ENCODE results near the gene PLEKHG2. TPM values are rescaled to one million over a fixed set of nuclear protein-coding genes. Genes with fewer than 3 reads are reported as not detected.
A peak's percentile ranks its signal among the peaks of the same experiment; 100 is the strongest.

PLEKHG2 gene
- polyA plus RNA-seq, 3 donors: 53.2 to 68.0 (median 59.0) TPM

DNA sequence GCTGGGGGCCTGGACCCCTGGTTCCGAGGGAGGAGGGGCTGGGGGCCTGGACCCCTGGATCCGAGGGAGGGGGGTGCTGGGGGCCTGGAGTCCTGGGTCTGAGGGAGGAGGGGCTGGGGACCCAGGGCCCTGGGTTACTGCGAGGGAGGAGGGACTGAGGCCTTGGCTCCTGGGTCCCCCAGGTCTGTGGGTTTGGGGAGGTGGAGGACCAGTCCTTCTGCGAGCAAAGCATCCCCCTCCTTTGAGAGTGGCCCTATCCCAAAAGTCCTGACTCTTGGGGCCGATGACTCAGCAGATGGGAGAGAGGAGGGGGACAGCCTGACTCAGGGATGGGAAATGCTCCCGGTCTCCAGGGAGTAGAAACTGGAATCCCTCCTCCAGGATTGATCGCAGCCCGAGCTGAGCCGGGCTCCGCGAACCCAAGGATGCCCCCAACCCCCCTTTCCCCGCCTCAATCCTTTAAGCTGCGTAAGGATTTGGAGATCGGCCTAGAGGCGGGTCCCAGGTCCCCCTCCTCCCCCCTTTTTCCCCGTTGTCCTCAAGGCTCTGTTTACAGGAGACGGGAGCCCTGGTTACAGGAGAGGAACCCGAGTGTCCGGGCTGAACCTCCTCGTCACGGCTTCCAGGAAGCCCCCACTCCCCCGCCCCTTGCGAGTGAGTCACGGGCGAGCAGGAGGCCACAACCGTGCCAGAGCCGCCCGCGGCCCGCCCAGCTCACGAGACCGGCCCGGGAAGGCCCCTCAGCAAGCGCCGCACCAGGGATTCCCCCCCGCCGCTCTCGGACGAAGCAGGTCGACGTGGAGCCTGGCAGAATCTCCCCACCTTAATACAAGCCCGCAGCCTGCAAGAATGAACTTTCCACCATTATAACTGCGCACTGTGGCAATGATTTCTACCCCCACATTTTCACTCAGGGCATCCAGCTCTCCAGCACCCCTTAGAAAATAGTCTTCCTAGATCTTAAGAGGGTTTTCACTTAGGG lies 8.8 kb upstream of the PLEKHG2 start:
- DNase-seq (ENCODE audit: low read depth in 3 of 3, low spot score in 2 of 3): peak in 2 of 3 donors; percentile 82 to 83

DNA sequence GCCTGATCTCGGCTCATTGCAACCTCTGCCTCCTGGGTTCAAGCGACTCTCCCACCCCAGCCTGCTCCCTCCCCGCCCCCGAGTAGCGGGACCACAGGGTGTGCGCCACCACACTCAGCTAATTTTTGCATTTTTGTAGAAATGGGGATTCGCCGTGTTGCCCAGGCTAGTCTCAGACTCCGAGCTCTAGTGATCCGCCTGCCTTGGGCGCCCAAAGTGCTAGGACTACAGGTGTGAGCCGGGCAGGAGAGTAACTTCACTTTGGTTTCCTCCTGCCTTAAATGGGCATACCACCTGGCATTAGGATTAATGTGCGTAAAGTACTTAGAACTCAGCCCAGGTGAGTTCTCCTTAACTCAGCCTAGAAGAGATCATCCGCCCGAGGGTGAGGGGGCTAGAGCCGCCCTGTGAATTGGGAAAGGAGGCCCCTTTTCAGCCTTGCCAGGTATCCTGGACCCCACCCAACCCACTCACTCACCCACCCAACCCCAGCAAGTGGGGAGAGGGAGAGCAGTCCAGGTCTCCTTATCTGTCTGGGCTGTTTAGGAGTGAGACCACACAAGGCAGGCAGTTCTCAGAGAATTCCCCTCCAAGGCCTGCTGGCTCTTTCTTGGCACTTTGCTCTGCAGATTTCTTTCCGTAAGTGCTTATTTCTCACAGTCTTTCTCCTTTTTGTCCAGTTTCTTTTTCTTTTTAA lies 7.1 kb upstream of the PLEKHG2 start:
- no peak for DNase-seq (ENCODE audit: low read depth in 3 of 3, low spot score in 2 of 3)

DNA sequence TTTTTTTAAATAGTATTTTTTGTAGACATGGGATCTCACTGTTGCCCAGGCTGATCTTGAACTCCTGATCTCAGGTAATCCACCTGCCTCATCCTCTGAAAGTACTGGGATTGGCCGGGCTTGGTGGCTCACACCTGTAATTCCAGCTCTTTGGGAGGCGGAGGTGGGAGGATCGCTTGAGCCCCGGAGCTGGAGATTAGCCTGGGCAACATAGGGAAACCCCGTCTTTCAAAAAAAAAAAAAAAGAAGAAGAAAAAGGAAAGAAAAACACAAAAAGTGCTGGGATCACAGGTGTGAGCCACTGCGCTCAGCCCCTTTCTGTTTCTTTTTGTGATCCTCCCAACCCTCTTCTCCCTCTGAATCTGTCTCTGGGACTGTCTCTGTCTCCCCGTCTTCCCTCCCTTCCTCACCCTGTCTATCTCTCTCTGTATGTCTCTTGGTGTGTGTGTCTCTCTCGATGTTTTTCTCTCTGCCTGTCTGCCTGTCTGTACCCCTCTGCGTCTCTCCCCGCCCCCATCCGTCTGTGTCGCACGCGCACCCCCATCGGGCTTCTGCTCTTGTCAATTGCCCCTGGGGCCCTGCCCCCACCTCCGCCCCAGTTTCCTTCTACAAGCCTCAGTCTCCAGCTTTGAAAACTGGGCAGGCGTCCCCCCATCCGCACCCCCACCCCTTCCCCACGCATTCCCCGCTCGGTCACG lies 6.4 kb upstream of the PLEKHG2 start:
- DNase-seq (ENCODE audit: low read depth in 3 of 3, low spot score in 2 of 3): no peak

DNA sequence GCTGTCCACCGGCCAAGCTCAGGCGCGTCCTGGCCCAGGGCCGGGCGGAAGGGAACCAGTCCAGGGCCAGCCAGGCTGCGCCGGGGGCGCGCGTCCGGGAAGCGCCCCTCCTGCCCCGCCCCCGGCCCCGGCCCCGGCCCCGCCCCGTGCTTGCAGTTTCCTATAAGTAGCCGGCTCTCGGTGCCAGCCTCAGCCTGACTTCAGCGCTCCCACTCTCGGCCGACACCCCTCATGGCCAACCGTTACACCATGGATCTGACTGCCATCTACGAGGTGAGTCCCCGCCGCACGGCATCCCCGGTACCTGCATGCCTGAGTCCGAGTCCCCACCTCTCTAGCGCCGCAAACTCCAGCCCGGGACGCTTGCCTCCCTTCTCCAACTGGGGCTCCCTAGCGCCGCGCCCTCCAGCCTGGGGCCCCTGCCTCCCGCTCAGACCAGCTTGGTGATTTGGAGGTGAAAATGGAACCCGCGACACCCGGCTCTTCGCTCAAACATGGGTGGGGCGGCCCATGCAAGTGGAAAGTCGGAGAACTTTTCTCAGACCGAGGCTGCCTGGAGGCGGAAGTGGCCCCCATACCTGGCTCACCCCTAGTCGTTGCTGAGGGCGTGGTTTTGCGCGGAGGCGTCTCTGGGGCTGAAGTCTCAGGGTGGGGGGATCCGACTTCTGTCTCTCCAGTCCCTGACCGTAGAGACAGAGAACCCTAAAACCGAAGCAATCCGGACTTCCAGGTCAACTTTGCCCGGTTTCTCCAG lies 5.6 kb upstream of the PLEKHG2 start, which contains the start of gene ZFP36:
Gene ZFP36 (plus strand): TSS at position 192 of the 754 bp plus-strand sequence. CDS start 58 bp downstream, at position 250.
- DNase-seq (ENCODE audit: low read depth in 3 of 3, low spot score in 2 of 3): no peak

DNA sequence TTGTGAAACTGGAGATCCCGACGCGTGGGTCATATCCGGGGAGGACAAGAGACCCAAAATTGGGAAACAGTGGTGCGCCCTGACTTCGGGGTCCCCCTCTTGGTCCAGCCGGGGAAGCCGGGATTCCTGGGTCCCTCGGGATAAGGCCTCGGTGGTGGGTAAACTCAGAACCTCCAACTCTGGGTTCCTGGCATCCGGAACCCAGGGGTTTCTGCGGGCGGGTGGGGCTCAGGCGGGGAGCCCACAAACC lies 5.1 kb upstream of the PLEKHG2 start:
- no peak for DNase-seq (ENCODE audit: low read depth in 3 of 3, low spot score in 2 of 3)

DNA sequence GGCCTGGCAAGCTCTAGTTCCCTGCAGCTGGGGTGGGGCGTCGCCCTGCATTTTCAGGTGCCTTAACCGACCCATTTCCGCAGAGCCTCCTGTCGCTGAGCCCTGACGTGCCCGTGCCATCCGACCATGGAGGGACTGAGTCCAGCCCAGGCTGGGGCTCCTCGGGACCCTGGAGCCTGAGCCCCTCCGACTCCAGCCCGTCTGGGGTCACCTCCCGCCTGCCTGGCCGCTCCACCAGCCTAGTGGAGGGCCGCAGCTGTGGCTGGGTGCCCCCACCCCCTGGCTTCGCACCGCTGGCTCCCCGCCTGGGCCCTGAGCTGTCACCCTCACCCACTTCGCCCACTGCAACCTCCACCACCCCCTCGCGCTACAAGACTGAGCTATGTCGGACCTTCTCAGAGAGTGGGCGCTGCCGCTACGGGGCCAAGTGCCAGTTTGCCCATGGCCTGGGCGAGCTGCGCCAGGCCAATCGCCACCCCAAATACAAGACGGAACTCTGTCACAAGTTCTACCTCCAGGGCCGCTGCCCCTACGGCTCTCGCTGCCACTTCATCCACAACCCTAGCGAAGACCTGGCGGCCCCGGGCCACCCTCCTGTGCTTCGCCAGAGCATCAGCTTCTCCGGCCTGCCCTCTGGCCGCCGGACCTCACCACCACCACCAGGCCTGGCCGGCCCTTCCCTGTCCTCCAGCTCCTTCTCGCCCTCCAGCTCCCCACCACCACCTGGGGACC lies 4.6 kb upstream of the PLEKHG2 start:
- no peak for DNase-seq (ENCODE audit: low read depth in 3 of 3, low spot score in 2 of 3)

DNA sequence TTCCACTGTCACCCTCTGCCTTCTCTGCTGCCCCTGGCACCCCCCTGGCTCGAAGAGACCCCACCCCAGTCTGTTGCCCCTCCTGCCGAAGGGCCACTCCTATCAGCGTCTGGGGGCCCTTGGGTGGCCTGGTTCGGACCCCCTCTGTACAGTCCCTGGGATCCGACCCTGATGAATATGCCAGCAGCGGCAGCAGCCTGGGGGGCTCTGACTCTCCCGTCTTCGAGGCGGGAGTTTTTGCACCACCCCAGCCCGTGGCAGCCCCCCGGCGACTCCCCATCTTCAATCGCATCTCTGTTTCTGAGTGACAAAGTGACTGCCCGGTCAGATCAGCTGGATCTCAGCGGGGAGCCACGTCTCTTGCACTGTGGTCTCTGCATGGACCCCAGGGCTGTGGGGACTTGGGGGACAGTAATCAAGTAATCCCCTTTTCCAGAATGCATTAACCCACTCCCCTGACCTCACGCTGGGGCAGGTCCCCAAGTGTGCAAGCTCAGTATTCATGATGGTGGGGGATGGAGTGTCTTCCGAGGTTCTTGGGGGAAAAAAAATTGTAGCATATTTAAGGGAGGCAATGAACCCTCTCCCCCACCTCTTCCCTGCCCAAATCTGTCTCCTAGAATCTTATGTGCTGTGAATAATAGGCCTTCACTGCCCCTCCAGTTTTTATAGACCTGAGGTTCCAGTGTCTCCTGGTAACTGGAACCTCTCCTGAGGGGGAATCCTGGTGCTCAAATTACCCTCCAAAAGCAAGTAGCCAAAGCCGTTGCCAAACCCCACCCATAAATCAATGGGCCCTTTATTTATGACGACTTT lies 3.9 kb upstream of the PLEKHG2 start:
- DNase-seq (ENCODE audit: low read depth in 3 of 3, low spot score in 2 of 3): no peak

DNA sequence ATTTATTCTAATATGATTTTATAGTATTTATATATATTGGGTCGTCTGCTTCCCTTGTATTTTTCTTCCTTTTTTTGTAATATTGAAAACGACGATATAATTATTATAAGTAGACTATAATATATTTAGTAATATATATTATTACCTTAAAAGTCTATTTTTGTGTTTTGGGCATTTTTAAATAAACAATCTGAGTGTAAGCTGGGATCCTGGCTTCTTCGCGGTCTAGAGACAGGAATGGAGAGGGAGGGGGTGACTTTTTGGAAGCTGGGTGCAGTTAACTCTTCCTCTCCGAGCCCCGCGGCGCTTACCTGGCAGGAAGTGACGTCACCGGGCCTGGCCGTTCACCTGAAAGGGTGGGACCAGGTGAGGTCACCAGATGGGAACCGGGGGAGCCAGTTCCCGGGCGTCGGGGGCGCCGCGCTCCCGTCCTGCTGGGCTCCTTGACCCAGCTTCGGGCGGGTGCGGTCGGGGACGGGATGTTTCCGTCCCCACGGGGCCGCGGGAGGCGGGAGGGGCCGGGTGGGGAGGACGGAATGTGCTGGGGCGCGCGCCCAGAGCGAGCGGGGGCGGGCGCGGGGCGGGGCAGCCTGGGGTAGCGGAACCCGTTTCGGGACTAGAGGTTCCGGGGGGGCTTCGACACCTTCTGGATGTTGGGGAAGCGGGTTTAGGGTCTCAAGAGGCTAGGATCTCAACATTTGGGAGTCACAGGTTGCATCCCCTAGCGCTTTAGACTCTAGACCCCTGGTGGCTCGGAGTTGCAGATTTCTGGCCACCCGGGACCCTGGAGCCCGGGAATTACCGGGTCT lies 3.1 kb upstream of the PLEKHG2 start:
- DNase-seq (ENCODE audit: low read depth in 3 of 3, low spot score in 2 of 3): no peak

DNA sequence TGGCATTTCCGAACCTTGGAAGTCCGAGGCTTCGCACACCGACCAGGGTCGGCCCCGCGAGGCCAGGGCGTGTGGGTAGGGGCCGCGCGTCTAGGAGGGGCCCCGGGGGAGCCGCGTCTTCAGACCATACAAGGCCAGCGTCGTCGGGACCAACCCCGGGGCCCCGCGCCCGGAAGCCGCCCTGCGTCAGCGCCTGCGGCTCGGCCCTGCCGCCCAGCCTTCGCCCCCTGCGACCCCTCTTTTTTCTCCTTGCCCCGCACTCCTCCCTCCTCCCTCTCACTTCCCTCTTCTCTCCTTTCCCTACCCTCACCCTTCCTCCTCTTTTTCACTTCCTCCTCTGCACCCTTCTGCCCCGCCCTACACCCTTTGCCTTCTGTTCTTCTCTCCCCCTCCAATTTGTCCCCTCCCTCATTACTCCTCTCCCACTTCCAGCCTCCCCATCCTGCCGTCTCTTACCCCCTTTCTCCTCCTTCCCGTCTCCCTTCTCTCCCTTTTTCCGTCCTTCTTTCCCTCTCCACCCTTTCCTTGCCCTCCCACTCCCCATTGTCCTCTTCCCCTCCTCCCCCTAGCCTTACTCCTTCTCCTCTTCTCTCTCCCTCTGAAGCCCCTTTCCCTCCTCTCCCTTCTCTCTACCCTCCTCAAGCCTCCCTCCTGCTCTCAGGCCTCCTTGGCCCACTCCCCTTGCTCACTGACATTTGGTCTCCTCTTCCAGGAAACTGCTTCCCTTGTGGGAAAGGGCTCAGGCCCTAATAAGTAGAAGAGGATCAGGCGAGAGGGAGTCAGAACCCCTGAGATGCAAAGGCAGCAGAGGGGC lies 2.2 kb upstream of the PLEKHG2 start:
- no peak for DNase-seq (ENCODE audit: low read depth in 3 of 3, low spot score in 2 of 3)

DNA sequence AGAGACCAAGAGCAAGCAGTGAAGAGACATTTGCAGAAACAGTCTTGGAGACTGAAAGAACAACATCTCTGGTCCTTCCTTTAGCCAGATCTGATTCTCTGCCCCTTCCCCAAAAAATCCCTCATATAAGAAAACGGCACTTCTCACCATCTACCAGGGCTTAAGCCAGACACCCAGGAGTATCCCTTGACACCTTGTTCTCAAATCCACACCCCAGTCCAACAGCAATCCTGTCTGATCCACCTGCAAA lies 1.7 kb upstream of the PLEKHG2 start:
- no peak for DNase-seq (ENCODE audit: low read depth in 3 of 3, low spot score in 2 of 3)

DNA sequence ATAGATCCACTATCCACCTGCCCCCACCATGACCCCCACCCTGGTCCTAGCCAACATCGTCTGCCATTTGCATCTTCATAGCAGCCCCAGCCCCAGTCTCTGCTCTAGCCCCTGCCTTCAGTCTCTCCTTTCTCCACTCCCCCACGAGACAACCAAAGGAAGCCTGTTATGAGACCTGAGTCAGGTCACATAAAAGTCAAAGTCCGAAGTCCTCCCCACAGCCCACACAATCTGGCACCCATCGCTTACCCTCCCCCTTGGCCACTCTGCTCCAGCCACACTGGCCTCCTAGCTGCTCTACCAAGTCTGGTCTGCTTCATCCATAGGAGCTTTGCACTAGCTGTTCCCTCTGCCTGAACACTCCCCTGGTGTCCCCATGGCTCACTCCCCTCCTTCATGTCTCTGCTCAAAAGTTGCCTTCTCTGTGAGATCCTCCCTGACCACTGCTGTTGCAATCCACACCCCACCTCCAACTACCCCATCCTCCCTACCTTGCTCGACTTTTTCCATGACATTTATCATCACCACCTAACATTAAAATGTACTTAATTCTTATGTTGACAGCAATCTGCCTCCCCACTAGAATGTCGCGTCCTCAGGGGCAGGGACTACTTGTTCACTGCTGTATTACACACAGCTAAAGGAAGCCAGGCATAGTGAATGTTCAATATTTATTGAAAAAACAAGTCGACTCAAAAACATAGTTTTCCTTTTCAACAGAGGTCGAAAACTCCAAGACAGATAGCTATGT lies 1.2 kb upstream of the PLEKHG2 start:
- no peak for DNase-seq (ENCODE audit: low read depth in 3 of 3, low spot score in 2 of 3)

DNA sequence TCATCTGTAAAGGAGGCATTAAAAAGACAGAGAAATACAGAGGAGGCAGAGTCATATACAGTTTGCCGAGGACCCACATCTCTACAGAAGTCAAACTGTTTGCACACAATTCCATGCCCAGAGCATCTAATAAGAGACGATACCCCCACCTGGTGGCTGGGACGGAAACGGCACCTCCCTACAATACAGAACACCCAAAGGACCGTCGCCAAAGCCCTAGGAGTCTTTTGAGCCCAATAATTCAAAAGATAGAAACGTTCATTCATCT lies 703 bp upstream of the PLEKHG2 start:
- peak in 2 of 3 donors; percentile 83 to 85 for DNase-seq (ENCODE audit: low read depth in 3 of 3, low spot score in 2 of 3)

DNA sequence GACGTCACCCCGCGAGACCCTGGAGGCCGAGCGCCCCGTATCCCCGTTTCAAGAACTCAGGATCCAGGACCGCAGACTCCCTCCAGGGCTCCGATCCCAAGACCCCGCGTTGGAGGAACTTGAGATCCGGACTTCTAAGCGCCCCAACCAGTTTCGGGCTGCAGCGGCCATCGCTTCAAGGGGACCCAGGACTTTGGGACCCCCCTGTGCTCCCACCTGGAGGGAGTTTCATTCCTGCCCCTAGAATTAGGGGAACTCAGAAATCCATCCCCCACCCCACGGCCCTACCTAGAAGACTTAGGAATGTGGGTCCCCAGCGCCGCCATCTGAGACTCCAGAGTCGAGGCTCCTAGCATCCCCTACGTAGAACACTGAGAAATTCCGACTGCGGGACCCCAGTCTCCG lies 400 bp downstream of the PLEKHG2 start:
- DNase-seq (ENCODE audit: low read depth in 3 of 3, low spot score in 2 of 3): no peak

DNA sequence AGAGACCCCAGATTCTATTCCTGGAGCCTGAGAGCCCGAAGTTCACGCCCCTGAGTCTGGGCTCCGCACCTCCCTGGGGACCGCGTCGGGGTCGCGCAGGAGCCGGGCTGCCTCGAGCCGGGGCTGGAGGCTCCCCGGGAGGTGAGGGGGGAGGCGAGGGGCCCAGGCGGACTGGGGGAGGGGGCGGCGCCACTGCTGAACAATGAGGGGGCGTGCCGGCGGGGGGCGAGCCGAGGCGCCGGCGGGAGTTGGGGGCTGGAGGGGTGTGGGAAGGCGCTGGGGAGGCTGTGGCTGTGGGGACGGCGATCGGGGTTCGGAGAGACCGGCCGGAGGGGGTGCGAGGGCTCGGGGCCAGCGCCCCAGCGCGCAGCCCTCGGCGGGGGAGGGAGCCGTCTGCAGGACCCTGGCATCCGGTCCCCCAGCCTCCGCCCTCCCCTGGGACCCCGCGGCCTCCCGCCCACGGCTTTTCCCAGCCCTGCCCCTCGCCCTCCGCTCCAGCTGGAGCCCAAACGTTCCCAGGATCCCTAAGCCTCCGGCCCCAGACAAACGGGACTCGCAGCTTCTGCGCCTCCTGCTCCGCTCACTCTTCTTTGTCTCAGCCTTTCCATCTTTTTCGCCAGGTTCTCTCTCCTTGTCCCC lies 922 bp downstream of the PLEKHG2 start:
- DNase-seq (ENCODE audit: low read depth in 3 of 3, low spot score in 2 of 3): no peak

DNA sequence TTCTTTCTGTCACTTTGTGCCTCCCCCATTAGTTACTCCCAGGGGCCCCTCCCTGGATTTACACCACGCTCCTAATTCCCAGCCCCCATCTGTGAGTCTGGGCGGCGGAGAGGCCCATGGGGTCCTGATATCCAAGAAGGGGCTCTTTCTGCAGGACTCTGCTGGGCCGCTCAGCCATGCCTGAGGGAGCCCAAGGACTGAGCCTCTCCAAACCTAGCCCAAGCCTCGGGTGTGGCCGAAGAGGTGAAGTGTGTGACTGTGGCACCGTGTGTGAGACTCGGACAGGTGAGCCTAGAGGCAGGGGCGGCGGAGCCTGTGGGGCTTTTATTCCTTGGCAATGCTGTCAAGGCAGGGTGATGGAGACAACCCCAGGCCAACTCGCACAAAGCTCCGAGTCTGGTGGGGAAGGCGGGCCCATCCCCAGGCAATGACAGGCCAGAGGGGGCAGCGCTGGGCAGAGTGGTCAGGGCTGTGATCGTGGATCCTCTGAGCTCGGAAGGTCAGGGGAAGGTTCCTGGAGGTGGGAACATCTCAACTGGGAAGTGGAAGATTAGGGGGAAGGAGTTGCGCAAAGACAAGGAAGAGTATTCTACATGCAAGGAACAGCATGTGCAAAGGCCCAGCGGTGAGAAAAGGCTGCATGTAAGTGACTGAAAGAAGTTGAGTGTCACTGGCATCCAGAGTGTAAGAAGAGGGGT lies 1.6 kb downstream of the PLEKHG2 start:
- DNase-seq (ENCODE audit: low read depth in 3 of 3, low spot score in 2 of 3): no peak

Measured in right renal cortex interstitium (tissue), 3 donors.